GM12865 (cell line): ENCODE data around the gene CPA2.
"Not testable (repeated sequence)": the region's sequence is repeated elsewhere in the genome, so short reads cannot be mapped to it uniquely, and the experiment has no call there.

Experiments used
- DNase-seq: peaks from one replicate; pipeline ENCODE4 v3.0.0; 2010; ENCODE audit warnings: low read depth
- H3K4me3 ChIP-seq: 2 replicates; pipeline ENCODE4 v1.5.1; 2011; ENCODE audit warnings: mild to moderate bottlenecking, low read depth, low read length, control low read depth
- TF ChIP-seq, protein P1 (sequence below): IDR thresholded peaks from 2 replicates; pipeline ENCODE4 v1.5.1; 2011; ENCODE audit warnings: low read length, control low read depth, low read depth, inconsistent platforms; ENCODE audit not compliant: insufficient read depth; ENCODE audit errors: missing control alignments

Gene CPA2

DNA sequence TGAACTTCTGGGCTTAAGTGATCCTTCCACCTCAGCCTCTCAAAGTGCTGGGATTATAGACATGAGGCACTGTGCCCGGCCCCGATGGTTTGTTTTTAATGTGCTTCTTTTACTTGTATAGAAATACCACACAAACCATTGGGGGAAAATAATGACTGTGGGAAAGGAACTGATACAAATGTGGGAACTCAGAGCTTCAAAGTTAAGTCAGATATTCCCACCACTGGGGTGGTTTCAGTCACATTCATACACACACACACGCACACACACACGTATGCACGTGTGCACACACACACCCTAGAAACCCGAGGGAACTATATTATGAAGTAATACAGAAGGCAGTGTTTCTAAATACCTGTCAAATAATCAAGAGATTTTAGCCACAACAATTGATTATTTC, 43.3 kb downstream of the CPA2 start:
- peak; percentile 86 for DNase-seq
- TF ChIP-seq, protein P1, sequence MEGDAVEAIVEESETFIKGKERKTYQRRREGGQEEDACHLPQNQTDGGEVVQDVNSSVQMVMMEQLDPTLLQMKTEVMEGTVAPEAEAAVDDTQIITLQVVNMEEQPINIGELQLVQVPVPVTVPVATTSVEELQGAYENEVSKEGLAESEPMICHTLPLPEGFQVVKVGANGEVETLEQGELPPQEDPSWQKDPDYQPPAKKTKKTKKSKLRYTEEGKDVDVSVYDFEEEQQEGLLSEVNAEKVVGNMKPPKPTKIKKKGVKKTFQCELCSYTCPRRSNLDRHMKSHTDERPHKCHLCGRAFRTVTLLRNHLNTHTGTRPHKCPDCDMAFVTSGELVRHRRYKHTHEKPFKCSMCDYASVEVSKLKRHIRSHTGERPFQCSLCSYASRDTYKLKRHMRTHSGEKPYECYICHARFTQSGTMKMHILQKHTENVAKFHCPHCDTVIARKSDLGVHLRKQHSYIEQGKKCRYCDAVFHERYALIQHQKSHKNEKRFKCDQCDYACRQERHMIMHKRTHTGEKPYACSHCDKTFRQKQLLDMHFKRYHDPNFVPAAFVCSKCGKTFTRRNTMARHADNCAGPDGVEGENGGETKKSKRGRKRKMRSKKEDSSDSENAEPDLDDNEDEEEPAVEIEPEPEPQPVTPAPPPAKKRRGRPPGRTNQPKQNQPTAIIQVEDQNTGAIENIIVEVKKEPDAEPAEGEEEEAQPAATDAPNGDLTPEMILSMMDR: no peak
- H3K4me3 ChIP-seq: no peak overlapping the region

DNA sequence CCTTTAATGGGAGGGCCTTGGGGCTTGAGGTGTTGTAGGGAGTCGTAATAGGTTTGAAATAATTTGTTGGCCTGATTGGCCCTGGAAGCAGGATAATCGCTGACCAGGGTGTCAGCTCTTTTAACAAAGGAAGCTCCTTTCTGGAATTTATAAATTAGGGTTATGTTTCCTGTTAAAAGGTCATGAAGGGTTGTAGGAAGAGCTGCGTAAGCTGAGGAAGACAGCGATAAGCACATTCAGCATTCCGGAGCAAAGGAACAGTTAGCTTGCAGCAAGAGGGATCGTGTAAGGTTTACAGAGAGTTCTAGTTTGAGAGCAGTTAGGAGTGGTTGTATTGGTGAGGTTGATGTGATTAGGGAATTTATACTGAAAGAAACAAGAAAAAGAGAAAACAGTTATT, 47.6 kb downstream of the CPA2 start:
- TF ChIP-seq, protein P1: no peak
- DNase-seq: no peak
- no peak overlapping the region for H3K4me3 ChIP-seq

DNA sequence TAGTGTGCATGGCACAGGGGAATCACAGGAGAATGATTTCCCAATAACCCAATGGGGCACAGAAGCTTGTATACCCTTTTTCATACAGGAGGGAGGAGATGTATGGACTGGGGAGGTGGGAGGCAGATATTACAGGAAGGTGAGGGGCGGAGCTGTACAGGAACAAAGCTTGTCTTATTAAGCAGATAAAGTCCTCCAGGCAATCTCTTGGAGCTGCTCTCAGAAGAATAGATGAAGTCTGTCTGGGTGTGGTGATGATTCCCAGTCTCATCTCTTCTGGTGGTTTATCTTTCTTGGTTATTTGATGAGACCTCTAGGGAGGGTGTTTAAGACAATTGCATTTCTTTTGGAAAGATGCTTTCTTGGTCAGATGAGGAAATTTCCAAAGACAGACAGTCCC, 52.9 kb downstream of the CPA2 start:
- DNase-seq: no peak
- TF ChIP-seq, protein P1: no peak
- H3K4me3 ChIP-seq: no peak overlapping the region

DNA sequence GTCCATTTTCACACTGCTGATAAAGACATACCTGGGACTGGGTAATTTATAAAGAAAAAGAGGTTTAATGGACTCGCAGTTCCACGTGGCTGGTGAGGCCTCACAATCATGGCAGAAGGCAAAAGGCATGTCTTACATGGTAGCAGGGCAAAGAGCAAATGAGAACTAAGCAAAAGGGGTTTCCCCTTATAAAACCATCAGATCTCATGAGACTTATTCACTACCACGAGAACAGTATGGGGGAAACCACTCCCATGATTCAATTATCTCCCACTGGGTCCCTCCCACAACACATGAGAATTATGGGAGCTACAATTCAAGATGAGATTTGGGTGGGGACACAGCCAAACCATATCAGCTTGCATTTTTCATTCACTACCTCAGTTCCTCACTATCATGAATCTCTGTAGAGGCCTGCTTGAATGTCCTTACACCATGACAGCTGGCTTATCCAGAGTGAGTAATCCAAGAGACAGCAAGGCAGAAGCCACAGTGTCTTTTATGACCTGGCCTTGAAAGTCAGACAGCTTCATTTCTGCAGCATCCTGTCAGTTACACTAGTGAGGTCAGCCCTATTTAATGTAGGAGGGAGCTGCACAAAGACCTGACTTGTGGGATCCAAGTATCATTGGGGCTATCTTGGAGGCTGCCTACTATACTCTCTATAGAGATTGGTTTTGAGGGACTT, 55.0 kb downstream of the CPA2 start:
- H3K4me3 ChIP-seq, DNase-seq: not testable (repeated sequence)

DNA sequence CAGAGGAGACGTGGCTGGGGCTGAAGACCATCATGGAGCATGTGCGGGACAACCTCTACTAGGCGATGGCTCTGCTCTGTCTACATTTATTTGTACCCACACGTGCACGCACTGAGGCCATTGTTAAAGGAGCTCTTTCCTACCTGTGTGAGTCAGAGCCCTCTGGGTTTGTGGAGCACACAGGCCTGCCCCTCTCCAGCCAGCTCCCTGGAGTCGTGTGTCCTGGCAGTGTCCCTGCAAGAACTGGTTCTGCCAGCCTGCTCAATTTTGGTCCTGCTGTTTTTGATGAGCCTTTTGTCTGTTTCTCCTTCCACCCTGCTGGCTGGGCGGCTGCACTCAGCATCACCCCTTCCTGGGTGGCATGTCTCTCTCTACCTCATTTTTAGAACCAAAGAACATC, 56.0 kb downstream of the CPA2 start:
- DNase-seq: no peak
- no peak overlapping the region for H3K4me3 ChIP-seq
- TF ChIP-seq, protein P1: no peak

DNA sequence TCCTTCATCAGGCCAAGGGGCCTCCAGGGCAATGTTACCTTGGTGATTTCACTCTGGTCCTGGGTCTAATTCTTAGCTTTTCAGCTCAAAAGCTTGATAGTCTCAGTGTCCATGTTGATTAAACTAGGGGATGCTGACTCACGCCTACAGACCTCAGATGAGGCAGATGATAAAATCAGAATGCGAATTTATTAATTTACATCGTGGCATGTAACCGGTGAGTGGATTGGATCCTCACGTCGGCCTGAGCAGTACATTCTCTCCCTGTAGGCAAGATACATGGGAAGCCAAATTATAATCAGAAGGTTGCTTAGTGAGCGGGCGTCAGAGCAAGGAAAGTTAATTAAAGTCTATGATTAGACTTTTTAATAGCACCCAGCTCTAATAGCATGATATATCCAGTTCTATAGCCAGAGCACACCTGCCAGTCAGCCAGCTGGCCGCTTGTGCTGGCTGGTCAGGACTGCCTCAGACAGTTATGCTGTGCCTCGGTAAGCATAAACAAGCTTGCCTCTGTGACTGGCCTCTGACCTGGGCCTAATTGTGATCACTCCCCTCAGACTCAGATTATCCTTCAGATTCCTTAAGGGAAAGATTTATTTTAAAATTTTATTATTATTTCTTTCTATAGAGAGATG, 57.8 kb downstream of the CPA2 start:
- TF ChIP-seq, protein P1: no peak
- H3K4me3 ChIP-seq: no peak overlapping the region
- DNase-seq: no peak

DNA sequence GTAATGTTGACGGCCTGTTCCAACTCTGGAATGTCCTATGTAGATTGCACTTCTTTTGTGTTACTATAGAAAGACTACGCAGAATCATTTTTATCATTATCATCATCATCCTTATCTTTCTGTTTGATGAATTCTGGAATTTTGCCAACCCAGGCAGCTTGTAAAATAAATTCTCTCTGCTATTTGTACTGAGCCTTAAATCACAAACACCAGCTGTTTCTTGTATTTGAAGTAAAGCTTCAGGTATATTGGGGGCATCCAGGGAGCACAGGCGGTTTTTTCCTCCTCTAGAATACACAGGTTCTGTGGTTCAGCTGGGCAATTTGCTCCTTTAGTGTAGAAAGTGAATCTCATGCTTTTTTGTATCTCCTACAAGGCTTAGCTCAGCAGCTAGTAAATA, 63.0 kb downstream of the CPA2 start:
- H3K4me3 ChIP-seq: no peak overlapping the region
- DNase-seq: no peak
- TF ChIP-seq, protein P1: no peak
